RKO (cell line): Measurements from ENCODE around the gene PRRG2.

Experiments
- DNase-seq: peaks from one replicate; pipeline ENCODE4 v3.0.0-alpha.2; 2016; ENCODE audit warnings: low spot score

Gene PRRG2

DNA sequence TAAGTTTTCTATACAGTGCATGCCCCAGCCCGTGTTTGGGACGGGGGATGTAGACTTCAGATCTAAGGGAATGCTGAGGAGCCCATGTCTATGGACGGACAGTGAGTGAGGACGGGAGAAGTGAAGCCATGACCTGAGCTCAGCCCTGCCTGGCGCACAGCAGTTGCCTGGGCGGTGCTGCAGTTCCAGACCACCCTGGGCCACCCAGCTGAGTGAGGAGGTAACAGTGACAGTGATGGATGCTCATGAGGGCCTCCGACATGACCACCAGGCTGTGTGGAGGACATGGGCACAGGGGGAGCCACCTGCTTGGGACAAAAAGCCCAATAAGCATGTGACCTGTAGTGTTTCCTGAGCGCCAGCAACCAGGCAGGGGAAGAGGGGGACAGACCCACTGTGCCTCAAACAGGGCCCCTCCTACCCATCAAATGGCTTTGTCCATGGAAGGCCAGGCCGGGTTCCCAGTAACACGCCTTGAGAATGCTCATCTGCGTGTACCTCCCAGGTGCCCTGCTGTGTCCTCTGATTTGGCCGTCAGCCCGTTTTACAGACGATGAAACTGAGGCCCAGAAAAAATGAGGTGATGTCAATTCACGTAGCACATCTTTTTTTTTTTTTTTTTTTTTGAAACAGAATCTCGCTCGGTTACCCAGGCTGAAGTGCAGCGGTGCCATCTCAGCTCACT, 23.3 kb upstream of the PRRG2 start:
- DNase-seq: no peak

- DNase-seq: no peak
Measured at GRCh38 chr19:49558591-49558990, 22.5 kb upstream of the PRRG2 start.

DNA sequence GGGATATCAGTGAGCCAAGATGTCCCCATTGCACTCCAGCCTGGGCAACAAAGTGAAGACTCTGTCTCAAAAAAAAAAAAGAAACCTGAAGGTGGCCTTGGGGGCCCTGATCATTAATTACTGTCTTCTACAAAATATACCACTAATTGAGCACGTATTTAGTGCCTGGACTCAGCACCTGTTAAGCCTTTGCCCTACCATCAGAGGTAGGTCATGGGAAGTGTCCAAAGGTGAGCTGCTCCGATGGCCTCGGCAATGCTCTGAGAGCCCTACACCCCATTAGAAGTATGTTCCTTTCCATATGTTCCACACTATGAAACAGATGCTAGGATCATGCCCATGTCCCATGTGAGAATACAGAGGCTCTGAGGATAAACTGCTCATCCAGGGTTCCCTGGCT, 21.7 kb upstream of the PRRG2 start:
- DNase-seq: no peak

DNA sequence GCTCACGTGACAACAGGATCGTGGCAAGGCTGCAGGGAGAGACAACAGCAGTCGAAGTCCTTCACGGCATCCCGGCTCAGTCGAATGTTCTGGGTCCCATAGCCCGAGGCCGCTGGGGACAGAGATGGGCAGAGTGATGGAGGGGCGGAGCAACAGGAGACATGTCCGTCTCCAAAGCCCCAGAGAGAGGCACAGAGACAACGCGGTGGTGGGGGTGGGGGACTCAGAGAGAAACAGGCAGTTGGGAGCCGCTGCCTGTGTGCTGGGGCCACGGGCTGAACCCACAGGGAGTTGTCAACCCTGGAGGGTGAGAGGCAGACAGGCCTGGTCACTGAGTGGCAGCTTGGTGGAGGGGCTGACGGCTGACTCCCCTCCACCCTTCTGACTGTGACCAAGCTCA, 21.2 kb upstream of the PRRG2 start:
- DNase-seq: no peak

DNA sequence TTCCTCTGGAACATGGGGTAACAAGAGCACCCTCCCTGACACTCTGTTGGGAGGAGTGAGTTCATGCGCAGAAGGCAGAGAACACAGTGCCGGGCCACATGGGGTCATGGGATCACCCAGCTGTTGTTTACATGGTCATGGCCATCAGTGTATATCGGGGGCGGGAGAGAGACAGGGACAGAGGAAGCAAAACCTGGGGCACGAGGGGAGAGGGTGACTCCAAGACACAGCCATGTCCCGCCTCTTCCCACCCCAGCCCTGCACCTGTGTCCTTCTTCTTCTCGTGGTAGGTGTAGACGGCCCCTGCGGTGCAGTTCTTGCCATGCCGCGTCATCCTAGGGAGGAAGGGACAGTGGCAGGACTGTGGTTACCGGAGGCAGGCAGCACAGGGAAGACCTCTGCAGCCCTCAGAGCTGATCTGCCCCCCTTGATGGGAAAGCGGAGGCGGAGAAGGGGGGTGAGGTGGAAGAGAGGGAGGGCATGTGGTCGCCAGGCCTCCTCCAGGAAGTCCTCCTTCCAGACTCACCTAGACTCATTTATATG, 20.7 kb upstream of the PRRG2 start:
- no peak for DNase-seq

DNA sequence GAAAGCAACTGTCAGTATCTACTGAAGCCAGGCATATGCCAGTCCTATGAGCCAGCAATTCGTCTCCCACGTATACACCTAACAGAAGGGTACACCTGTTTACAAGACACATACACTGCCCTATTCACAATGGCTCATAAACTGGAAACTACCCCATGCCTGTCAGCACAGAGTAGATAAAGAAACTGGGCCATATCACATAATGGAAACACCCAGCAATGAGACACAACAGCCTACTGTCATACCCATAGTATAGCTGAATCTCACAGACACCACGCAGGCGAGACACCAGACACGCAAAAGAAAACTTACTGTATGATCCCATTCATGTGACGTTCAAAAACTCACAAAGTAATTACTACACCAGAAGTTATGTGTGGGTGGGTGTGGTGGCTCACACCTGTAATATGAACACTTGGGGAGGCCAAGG, 16.5 kb upstream of the PRRG2 start:
- no peak for DNase-seq

DNA sequence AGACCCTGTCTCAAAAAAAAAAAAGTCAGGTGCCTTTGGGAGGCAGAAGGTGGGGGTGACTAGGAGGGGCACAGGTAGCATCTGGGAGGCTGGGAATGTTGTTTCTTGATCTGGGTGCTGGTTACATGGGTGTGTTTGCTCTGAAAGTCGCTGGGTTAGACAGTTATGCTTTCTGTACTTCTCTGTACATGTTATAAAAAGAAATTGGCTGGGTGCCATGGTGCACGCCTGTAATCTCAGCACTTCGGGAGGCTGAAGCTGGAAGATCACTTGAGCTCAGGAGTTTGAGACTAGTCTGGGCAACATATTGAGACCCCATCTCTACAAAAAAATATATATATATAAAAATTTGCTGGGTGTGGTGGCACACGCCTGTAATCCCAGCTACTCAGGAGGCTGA, 15.9 kb upstream of the PRRG2 start:
- DNase-seq: no peak

DNA sequence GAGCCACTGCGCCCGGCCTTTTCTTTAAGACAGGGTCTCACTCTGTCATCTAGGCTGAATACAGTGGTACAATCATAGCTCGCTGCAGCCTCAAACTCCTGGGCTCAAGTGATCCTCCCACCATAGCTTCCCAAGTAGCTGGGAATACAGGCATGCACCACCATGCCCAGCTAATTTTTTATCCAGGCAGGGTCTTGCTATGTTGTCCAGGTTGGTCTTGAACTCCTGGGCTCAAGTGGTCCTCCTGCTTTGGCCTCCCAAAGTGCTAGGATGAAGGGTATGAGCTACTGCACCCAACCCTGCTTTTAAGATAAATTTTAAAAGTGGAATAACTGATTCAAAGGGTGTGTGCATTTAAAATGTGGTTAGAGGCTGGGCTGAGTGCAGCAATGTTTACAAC, 14.8 kb upstream of the PRRG2 start:
- DNase-seq: no peak

GRCh38 chr19:49567861-49568441, 13.2 kb upstream of the PRRG2 start:
- no peak for DNase-seq

DNA sequence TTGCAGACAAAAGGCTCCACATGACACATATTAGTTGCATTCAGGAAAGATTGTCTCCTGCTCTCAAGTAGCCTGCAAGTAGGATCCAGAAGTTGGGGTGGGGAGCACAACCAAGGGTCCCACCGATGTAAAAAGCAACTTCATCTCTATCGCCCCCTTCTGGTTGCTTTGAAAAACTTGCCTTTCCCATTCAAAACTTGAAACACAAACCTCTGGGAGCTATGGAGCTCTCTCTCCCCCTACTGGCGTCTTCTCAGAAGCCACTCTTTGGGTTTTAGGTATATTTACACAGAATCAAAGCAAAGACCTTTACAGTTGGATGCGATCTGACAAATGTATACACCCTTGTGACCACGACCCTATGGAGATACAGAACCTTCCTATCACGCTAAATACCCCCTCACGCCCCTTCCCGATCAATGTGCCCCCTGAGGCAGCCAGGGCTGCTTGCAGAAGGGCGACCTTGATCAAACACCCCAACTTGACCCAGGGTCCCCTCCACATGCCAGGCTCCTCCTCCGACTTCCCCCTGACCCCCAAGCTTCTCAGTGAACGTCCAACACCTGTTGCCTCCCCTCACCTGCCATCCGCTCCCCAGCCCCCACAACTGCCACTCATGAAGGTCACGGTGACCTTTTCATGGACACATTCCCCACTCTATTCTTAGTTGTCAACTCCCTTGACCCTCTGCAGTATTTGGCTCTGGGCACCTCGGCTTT, 10.8 kb upstream of the PRRG2 start:
- peak; percentile 89 for DNase-seq

DNA sequence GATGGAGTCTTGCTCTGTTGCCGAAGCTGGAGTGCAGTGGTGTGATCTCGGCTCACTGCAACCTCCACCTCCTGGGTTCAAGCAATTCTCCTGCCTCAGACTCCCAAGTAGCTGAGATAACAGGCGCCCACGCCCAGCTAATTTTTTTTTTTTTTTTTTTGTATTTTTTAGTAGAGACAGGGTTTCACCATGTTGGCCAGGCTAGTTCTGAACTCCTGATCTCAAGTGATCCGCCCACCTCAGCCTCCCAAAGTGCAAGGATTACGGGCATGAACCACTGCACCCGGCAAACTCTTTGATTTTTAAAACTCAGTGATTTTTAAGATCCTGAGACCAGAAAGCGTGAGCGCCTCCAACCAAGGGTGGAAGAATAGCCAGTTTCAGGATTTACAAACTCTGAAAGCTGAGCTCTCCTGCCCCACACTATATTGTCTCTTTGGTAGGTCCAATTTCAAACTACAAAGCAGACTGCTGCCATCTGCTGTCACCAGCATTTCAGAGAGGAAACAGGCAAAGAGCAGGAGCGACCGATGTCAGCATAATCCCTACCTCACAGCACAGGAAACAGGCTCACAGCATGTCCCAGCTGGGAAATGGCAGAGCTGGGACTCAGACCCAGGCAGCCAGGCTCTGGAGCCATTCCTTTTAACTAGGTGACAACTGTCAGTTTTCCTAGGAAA, 10.0 kb upstream of the PRRG2 start:
- DNase-seq: peak; percentile 44

DNA sequence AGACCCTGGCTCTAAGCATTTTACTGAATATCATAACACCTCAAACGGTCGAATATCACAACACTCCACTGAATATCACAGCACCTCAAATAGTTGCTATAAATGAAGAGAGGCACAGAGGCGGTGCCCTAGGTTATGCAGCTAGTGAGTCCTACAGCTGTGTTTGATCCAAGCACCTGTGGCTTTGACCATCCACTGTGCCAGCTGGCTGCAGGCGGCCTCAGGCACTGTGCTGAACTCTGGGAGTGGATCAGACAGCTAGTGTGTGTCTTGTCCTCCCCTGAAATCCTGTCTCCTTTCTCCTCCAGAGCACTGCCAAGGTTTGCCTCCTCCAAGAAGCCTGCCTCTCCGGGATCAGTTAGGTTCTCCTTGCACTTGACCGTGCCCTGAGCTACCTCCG, 8.1 kb upstream of the PRRG2 start:
- no peak for DNase-seq

DNA sequence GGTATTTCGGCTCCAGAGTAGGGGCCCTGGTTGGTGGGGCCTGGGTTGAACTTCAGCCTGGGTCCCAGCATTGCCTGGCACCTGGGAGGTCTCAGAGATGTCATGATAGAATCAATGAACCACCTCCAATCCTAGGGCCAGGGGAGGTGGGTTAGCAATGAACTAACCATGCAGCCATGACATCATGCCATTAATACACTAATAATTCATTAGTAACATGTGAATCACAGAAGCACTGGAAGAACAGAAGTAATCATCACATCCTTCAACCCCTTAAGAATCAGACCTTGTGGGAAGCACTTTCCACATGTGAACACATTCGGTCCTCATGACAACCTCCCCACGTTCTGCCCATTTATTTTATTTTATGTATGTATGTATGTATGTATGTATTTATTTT, 7.7 kb upstream of the PRRG2 start:
- no peak for DNase-seq

DNA sequence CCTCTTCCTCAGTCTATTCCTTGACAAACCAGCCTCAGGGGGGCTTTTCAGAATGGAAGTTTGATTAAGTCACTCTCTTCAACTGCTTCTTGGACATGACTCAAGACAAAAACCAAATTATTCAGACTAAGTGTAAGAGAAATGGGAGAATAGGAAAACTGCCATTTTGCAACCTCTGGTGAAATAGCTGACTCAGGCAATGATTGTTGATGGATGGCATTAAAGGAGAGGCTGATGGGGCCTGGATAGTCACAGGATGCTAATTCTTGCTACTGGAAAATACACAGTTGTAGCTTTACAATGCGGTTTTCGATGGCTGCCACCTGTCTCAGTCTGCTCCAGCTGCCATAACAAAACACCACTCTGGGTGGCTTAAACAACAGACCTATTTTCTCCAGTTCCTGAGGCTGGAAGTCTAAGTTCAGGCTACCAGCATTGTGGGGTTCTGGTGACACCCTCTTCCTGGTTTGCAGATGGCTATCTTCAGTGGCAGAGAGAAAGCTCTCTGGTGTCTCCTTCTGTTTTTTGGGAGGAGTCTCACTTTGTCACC, 6.8 kb upstream of the PRRG2 start:
- no peak for DNase-seq

DNA sequence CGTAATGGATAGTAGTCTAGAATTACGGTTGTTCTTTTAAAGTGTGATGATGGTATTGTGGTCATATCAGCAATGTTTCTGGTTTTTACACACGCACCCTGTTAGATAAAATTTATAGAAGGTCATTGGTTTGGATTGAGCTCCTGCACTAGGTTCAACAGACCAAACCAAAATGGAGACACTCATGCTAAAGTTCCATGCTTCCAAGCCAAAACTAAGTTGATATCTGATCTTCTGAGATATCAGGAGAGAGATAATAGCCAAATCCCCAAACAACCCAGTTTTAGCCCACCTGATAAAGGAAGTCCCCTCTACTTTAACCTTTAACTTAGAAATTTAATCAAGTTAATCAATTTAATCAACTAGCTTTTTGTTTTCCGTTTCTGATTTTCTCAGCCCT, 1.9 kb upstream of the PRRG2 start:
- DNase-seq: no peak

GRCh38 chr19:49579947-49580263, 1.2 kb upstream of the PRRG2 start:
- no peak for DNase-seq

DNA sequence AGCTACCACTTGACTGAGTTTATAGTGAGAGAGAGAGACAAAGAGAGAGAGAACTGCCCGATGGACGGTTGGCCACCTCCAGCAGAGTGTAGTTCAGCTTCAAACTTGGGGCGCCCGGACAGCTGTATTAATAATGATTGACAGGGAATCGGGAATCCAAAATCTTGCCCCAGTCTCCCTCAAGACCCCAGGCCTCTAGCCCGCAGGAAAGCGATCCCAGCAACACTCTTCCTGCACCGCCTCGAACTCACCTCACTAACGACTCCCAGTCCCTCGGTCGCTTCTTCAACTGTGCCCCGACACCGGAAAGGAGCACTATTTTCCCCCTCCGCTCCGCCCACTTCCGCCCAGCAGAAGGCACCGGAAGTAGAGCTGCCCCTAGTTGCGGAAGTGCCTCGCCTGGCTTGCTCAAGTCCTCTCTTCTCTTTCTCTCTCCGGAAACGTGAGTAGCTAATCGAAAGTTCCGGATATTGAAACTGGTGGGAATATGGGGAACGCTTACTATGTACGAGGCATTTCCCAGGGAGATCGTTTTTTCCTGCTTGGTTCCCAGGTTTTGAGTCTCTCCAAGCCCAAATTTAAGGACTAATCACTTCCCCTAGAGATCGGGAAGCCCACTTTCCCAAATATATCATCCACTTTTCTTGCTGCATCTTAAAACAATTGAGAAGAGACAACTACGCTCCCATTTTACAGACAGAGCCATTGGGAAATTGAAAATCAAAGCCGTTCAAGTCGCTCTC, 681 bp upstream of the PRRG2 start, which contains the start of gene NOSIP:
NOSIP (minus strand) TSS at position 293 of the 743 bp plus-strand sequence. CDS start 19,865 bp downstream, outside the sequence.
- DNase-seq: peak; percentile 97

DNA sequence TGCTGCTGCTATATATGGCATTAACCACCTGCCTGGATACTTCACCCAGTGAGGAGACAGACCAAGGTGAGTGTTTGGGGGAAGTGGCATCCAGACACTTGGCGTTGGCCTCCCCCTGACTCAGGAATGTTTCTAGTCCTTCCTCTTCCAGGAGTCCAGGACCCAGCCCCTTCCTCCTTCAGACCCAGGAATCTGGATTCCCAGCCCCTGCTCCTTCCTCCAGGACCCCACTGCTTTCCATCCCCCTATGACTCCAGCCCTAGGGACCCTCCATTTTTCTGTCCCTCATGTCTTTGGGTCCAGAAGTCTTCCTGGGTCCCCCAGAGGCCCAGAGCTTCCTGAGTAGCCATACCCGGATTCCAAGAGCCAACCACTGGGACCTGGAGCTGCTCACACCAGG, 2.1 kb downstream of the PRRG2 start:
- DNase-seq: no peak

GRCh38 chr19:49585023-49585422, 3.9 kb downstream of the PRRG2 start:
- DNase-seq: no peak

DNA sequence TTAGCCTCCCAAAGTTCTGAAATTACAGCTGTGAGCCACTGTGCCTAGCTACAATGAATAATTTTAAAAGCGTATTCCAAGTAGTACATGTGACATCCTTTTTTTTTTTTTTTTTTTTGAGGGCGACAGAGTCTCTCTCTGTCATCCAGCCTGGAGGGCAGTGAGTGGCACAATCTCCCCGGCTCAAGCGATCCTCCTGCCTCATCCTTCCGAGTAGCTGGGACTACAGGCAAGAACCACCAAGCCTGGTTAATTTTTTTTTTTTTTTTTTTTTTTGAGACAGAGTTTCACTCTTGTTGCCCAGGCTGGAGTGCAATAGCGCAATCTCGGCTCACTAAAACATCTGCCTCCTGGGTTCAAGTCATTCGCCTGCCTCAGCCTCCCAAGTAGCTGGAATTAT, 6.1 kb downstream of the PRRG2 start:
- DNase-seq: no peak

DNA sequence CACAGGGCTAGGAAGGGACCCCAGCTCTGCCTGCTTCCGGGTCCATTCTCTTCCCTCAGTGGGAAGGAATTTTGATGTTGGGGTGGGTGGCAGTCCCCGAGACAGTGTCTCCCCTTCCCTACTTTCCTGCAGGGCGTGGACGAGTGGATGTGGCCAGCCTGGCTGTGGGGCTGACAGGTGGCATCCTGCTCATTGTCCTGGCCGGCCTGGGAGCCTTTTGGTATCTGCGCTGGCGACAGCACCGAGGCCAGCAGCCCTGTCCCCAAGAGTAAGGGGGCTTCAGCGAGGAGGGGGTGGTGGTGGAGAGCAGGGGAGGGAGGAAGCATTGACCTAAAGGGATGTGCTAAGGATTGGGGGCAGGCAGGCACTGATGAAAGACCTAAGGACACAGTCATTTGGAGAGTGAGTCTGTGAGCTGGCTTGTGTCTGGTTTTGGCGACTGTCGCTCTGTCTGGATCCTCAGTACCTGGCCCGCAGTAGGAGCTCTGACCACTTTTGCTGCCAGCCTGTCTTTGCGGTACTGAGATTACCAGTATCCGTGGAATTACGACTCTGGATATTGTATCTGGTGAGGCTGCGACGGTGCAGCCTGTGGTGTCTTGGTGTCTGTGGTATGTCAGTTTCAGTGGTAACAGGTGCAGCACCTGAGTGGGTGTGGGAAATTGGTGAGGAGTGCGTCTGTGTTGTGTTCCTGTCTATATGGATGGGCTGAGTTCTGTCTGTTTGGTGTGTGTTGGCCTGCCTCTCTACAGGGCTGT, 7.4 kb downstream of the PRRG2 start:
- no peak for DNase-seq
